T-helper 1 cell treated with Interleukin-12 subunit alpha and Interleukin-12 subunit beta and Interleukin-4 antibody, amounts not matched to agents 30 μg/mL and 1 μg/mL, for 36 hours (primary cell): ENCODE measurements around the gene HYDIN.
"Not testable (repeated sequence)": the region's sequence is repeated elsewhere in the genome, so short reads cannot be mapped to it uniquely, and the experiment has no call there.

Source experiments
- H3K27ac Mint-ChIP-seq: one replicate; pipeline ENCODE4 v1.8.0; 2021; ENCODE audit warnings: mild to moderate bottlenecking, mixed read lengths
- H3K27me3 Mint-ChIP-seq: one replicate; pipeline ENCODE4 v1.8.0; 2021; ENCODE audit warnings: low read depth, mixed read lengths
- H3K36me3 Mint-ChIP-seq: one replicate; pipeline ENCODE4 v1.8.0; 2021; ENCODE audit warnings: low read depth, mixed read lengths
- H3K4me1 Mint-ChIP-seq: one replicate; pipeline ENCODE4 v1.8.0; 2021; ENCODE audit warnings: low read depth, mixed read lengths
- H3K4me3 Mint-ChIP-seq: one replicate; pipeline ENCODE4 v1.8.0; 2021; ENCODE audit warnings: mild to moderate bottlenecking, moderate library complexity, mixed read lengths
- H3K9me3 Mint-ChIP-seq: one replicate; pipeline ENCODE4 v1.8.0; 2021; ENCODE audit warnings: mixed read lengths

Gene HYDIN

DNA sequence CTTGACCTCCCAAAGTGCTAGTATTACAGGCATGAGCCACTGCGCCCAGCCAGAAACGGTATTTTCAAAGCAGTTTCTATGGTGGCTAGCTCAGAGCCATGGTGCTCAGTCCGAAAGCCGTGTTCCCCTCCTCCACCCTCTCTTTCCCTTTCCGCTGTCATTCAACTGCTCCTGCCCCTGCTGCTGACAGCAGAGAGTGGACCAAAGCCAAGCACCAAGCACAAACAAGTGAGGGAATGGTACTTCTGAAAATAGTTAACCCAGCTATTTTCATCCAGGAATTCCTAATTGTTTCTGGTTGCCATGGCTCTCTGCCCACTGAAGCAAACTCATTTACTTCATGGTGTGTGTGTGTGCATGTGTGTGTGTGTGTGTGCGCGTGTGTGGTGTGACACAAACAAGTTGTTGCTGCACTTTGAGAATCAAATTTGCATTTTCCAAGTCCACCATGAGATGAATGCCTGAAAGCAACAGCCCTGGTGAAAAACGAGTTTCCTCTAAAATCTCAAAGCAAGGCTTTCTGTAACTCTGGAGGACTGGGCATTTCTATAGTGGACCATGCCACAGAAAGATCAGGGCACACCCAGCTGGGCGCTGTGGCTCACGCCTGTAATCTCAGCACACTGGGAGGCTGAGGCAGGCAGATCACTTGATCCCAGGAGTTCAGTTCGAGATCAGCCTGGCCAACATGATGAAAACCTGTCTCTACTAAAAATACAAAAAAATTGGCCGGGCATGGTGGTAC lies 293.6 kb downstream of the HYDIN start:
- H3K9me3 Mint-ChIP-seq, H3K27ac Mint-ChIP-seq, H3K4me3 Mint-ChIP-seq, H3K36me3 Mint-ChIP-seq, H3K4me1 Mint-ChIP-seq, H3K27me3 Mint-ChIP-seq: not testable (repeated sequence)

DNA sequence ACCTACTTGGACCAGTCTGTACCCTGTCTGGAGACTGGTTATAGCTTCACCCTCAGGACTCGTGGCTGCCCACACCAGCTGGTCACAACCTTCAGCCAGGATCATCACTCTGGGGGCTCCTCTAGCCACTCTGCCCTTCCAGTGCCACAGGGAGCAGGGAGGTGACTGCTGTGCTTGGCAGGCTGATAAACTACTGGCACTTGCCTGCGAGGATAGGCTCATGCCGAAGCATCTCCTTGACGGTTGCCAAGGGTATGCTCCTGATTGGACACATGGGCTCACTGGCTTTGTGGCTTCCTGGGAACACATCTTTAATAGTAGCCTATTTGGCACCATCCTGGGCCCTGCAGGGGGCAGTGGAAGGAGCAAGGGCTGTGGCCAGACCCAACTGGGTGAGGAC lies 295.2 kb downstream of the HYDIN start:
- not testable (repeated sequence) for H3K9me3 Mint-ChIP-seq, H3K4me3 Mint-ChIP-seq, H3K27me3 Mint-ChIP-seq

DNA sequence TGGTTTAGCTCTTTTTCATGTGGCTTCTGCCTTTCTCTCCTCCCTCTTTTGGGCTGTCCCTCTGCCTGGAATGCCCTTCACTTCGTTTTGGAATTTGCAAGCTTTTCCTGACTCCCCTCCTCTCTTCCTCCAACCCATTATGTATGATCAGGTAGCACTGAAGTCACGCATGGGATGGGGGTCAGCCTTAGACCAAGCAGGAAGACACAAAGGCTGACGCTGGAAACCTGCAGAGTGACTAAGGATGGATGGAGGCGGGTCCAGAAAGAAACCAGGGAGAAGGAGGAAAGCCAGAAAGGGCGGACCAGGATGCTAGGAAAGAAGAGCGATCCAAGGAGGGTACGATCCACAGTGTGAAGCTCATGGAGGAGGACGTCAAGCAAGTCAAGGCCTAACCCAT lies 296.8 kb downstream of the HYDIN start:
- not testable (repeated sequence) for H3K4me3 Mint-ChIP-seq, H3K36me3 Mint-ChIP-seq, H3K4me1 Mint-ChIP-seq, H3K9me3 Mint-ChIP-seq, H3K27ac Mint-ChIP-seq, H3K27me3 Mint-ChIP-seq

More for the DNA sequence above, 295.2 kb downstream of the HYDIN start:
- H3K36me3 Mint-ChIP-seq, H3K27ac Mint-ChIP-seq, H3K4me1 Mint-ChIP-seq: not testable (repeated sequence)

DNA sequence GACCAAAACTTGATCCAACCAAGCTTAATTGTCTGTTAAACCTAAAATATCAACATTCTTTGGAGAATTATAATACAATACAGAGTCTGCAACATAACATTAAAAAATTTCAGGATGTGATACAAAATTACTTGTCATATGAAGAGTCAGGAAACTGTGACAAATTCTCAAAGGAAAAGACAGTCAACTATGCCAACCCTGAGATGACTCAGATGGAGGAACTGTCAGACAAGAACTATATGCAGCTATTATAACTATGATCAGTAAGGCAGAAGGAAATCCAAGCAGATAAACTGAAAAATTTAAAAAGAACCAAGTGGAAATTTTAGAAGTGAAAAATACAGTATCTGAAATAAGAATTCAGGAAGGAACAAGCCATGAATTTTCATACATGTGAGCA lies 299.8 kb downstream of the HYDIN start:
- not testable (repeated sequence) for H3K9me3 Mint-ChIP-seq, H3K4me3 Mint-ChIP-seq, H3K36me3 Mint-ChIP-seq, H3K27me3 Mint-ChIP-seq, H3K27ac Mint-ChIP-seq, H3K4me1 Mint-ChIP-seq

DNA sequence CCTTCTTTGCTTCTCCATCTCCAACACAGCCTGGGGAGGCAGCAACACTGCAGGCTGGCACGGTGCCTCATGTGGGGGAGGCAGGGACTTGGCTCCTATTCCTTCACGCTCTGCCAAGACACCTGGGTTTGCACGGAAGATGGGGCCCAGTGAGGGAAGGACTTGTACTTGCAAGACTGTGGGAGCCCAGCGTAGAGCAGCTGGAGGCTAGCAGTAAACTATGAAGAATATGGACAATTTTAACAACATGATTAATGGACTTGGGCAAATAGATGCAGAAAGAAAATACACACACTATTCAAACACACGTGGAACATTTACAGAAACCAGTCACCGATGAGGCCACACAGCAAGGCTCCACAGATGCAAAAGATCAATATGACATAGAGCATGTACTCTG lies 308.4 kb downstream of the HYDIN start:
- not testable (repeated sequence) for H3K27ac Mint-ChIP-seq, H3K36me3 Mint-ChIP-seq, H3K27me3 Mint-ChIP-seq, H3K9me3 Mint-ChIP-seq, H3K4me1 Mint-ChIP-seq, H3K4me3 Mint-ChIP-seq

- H3K36me3 Mint-ChIP-seq, H3K9me3 Mint-ChIP-seq, H3K4me1 Mint-ChIP-seq, H3K27me3 Mint-ChIP-seq, H3K27ac Mint-ChIP-seq, H3K4me3 Mint-ChIP-seq: not testable (repeated sequence)
These were observed 309.9 kb downstream of the HYDIN start for GRCh38 chr16:70920661-70921060.

- not testable (repeated sequence) for H3K9me3 Mint-ChIP-seq, H3K4me3 Mint-ChIP-seq
These were observed 342.3 kb downstream of the HYDIN start for GRCh38 chr16:70888208-70888607.

DNA sequence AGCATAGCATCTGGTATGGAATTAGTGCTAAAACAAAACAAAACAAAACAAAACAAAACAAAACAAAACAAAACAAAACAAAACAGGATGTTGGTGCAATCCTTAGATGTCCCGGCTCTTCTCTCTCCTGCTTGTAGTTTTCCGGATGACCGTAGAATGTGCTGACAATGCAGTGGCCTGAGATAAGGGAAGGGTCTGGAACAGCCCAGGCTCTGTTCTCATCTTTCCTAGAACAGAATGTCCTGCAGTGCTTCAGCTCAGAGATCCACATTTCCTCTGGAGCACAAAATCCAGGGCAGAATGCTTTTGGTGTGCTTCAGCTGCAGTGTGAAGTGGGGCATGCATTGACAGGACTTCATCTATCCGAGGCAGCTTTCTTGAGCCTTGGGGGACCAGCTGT lies 345.9 kb downstream of the HYDIN start:
- H3K4me1 Mint-ChIP-seq, H3K9me3 Mint-ChIP-seq, H3K36me3 Mint-ChIP-seq, H3K4me3 Mint-ChIP-seq, H3K27me3 Mint-ChIP-seq, H3K27ac Mint-ChIP-seq: not testable (repeated sequence)

More at GRCh38 chr16:70888208-70888607, 342.3 kb downstream of the HYDIN start:
- H3K4me1 Mint-ChIP-seq, H3K27me3 Mint-ChIP-seq, H3K36me3 Mint-ChIP-seq, H3K27ac Mint-ChIP-seq: not testable (repeated sequence)

GRCh38 chr16:70882311-70882710 lies 348.2 kb downstream of the HYDIN start:
- not testable (repeated sequence) for H3K27ac Mint-ChIP-seq, H3K4me3 Mint-ChIP-seq, H3K27me3 Mint-ChIP-seq

GRCh38 chr16:70877895-70878294 lies 352.6 kb downstream of the HYDIN start:
- H3K4me3 Mint-ChIP-seq, H3K27ac Mint-ChIP-seq, H3K27me3 Mint-ChIP-seq, H3K4me1 Mint-ChIP-seq, H3K9me3 Mint-ChIP-seq, H3K36me3 Mint-ChIP-seq: not testable (repeated sequence)

More at GRCh38 chr16:70882311-70882710, 348.2 kb downstream of the HYDIN start:
- H3K36me3 Mint-ChIP-seq, H3K9me3 Mint-ChIP-seq, H3K4me1 Mint-ChIP-seq: not testable (repeated sequence)

GRCh38 chr16:70876442-70876841 lies 354.1 kb downstream of the HYDIN start:
- H3K36me3 Mint-ChIP-seq, H3K4me1 Mint-ChIP-seq, H3K27me3 Mint-ChIP-seq, H3K27ac Mint-ChIP-seq, H3K4me3 Mint-ChIP-seq, H3K9me3 Mint-ChIP-seq: not testable (repeated sequence)

DNA sequence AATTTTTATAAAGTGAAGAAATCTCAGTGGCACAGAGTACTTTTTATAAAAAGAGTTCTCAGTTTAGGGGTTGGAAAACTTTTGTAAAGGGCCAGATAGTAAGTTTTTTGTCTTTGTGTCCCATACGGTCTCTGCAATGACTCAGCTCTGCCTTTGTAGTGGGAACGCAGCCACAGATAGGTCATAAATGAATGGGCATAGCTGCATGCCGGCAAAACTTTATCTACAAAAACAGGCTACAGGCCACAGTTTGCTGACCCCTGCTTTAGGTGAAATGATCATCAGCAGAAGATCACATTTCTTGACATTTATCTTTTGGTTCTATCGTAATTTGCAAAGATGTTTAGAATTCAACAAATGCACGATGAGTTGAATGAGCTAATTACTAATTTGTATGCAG lies 365.8 kb downstream of the HYDIN start:
- H3K36me3 Mint-ChIP-seq, H3K27ac Mint-ChIP-seq, H3K9me3 Mint-ChIP-seq, H3K4me1 Mint-ChIP-seq, H3K4me3 Mint-ChIP-seq, H3K27me3 Mint-ChIP-seq: not testable (repeated sequence)

GRCh38 chr16:70861996-70862395 lies 368.5 kb downstream of the HYDIN start:
- not testable (repeated sequence) for H3K9me3 Mint-ChIP-seq, H3K4me3 Mint-ChIP-seq, H3K36me3 Mint-ChIP-seq, H3K4me1 Mint-ChIP-seq, H3K27me3 Mint-ChIP-seq, H3K27ac Mint-ChIP-seq

DNA sequence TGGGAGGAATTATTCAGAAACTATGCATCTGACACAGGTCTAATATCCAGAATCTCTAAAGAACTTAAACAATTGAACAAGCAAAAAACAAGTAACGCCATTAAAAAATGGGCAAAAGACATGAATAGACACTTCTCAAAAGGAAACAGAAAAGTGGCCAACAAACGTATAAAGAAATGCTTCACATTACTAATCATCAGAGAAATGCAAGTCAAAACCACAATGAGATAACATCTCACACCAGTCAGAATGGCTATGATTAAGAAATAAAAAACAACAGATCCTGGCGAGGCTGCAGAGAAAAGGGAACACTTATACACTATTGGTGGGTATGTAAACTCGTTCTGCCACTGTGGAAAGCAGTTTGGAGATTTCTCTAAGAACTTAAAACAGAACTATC lies 379.2 kb downstream of the HYDIN start:
- H3K4me1 Mint-ChIP-seq, H3K9me3 Mint-ChIP-seq, H3K4me3 Mint-ChIP-seq, H3K27ac Mint-ChIP-seq, H3K36me3 Mint-ChIP-seq, H3K27me3 Mint-ChIP-seq: not testable (repeated sequence)

DNA sequence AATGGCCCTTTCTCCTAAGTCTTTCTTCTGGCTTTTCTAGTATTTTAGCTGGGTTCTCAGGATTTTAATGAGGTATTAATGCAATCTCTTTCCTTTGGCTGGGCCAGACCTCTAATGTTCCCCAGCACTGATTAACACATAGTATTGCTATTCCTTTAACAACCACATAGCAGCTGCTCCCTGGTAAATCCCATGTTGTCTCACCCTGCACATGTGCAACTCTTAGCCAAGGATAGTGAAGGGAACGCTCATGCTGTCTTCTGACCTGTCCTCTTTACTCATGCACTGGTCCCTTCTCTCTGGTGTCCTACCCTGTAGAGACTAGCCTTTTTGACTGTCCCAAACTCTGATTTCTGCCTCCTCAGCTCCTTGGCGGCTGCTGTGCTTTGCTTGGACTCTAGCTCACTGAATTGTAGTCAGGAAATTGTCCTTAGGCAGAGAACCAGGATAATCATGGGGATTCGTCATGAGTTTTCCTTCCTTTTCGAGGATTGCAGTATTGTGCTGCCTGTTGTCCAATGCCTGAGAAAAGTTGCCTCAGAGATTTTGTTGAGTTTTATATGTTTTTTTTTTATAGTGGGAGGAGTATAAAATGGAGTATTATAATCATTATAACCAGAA lies 406.9 kb downstream of the HYDIN start:
- not testable (repeated sequence) for H3K36me3 Mint-ChIP-seq, H3K4me3 Mint-ChIP-seq, H3K4me1 Mint-ChIP-seq, H3K9me3 Mint-ChIP-seq, H3K27me3 Mint-ChIP-seq, H3K27ac Mint-ChIP-seq

GRCh38 chr16:70822734-70823133 lies 407.8 kb downstream of the HYDIN start:
- H3K9me3 Mint-ChIP-seq, H3K27ac Mint-ChIP-seq, H3K36me3 Mint-ChIP-seq: not testable (repeated sequence)

More at GRCh38 chr16:70822734-70823133, 407.8 kb downstream of the HYDIN start:
- not testable (repeated sequence) for H3K27me3 Mint-ChIP-seq, H3K4me1 Mint-ChIP-seq, H3K4me3 Mint-ChIP-seq
